Nephron (organoid): ENCODE data around the gene GRM5.

Source experiments
- H3K27ac Mint-ChIP-seq, 3 experiments: 2 replicates each; pipeline ENCODE4 v1.8.0; 2020; ENCODE audit warnings: mixed read lengths in 3 of 3, mild to moderate bottlenecking in 2 of 3, moderate library complexity in 1 of 3
- H3K27me3 Mint-ChIP-seq: 2 replicates; pipeline ENCODE4 v1.8.0; 2021; ENCODE audit warnings: low read depth, mild to moderate bottlenecking, moderate library complexity, mixed read lengths
- H3K36me3 Mint-ChIP-seq: 2 replicates; pipeline ENCODE4 v1.8.0; 2020; ENCODE audit warnings: low read depth, mixed read lengths
- H3K4me1 Mint-ChIP-seq: 2 replicates; pipeline ENCODE4 v1.8.0; 2020; ENCODE audit warnings: mixed read lengths
- H3K4me3 Mint-ChIP-seq, 3 experiments: 2 replicates each; pipeline ENCODE4 v1.8.0; 2020; ENCODE audit warnings: mild to moderate bottlenecking in 3 of 3, mixed read lengths in 3 of 3, moderate library complexity in 2 of 3
- H3K9me3 Mint-ChIP-seq: 2 replicates; pipeline ENCODE4 v1.8.0; 2020; ENCODE audit warnings: mixed read lengths
- CTCF ChIP-seq, 3 experiments: fragments of 200-600 bp; sonication (generic); IDR thresholded peaks; one replicate each; pipeline ENCODE4 v1.5.0; 2021; ENCODE audit warnings: antibody characterized with exemption in 3 of 3; ENCODE audit not compliant: unreplicated experiment in 3 of 3

Gene GRM5

DNA sequence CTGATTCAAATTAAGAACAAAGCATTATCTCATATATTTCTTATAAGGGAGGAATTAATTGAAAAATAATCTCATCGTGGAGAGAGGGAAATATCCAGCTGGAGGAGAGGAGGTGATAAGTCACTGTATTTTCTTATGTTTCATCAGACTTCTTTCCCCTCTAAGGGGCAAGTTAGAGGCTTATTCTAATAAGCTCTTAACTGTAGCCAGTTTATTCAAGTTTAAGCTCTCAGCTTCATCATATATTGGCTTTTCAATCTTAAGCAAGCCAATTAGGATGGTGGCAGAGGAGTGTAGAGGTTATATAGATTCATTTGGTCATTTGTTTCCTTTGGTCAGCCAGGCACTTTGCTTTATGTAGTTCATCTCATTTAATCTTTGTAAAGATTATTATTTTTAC lies 256.7 kb downstream of the GRM5 start:
- no peak overlapping the region for H3K27ac Mint-ChIP-seq
- TF ChIP-seq CTCF (IDR thresholded peaks at IDR 0.05; ENCODE audit: unreplicated experiment in 3 of 3) = no peak
- H3K27me3 Mint-ChIP-seq = no peaks in the 10 kb centered on the region
- H3K4me3 Mint-ChIP-seq = no peak overlapping the region
- no peaks in the 10 kb centered on the region for H3K4me1 Mint-ChIP-seq
- H3K36me3 Mint-ChIP-seq = no peaks in the 10 kb centered on the region
- no peaks in the 10 kb centered on the region for H3K9me3 Mint-ChIP-seq

- Mint-ChIP-seq H3K36me3 (no peaks in the 10 kb centered on the region), H3K4me3 (no peak overlapping the region), H3K4me1 (no peaks in the 10 kb centered on the region), H3K9me3 (no peaks in the 10 kb centered on the region), H3K27me3 (no peaks in the 10 kb centered on the region), H3K27ac (no peak overlapping the region)
- TF ChIP-seq CTCF (IDR thresholded peaks at IDR 0.05; ENCODE audit: unreplicated experiment in 3 of 3) = no peak
Observed at GRCh38 chr11:88807349-88807748, 258.4 kb downstream of the GRM5 start.

DNA sequence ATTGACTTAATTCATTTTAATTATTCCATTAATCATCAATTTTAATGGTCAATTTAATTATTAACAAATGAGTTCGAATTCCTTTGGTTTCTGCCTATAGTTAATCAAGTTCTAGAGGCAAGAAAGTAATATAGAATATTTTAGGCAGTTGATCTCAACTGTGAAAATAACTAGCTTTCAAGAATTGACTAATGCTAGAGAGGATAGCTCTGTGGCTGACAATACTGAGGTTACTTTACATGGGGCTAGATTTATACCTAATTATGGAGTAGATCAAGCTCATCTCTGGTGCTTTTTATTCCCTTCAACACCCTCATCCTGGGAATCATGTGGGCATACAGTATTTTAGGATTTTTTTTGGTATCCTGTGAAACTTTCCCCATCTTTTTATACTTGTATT lies 259.4 kb downstream of the GRM5 start:
- no peak overlapping the region for H3K4me3 Mint-ChIP-seq
- H3K27ac Mint-ChIP-seq = no peak overlapping the region

GRCh38 chr11:88801484-88802123 lies 264.2 kb downstream of the GRM5 start:
- Mint-ChIP-seq H3K9me3 (no peaks in the 10 kb centered on the region), H3K36me3 (no peaks in the 10 kb centered on the region), H3K4me1 (peaks cover 21% of the 10 kb centered on the region), H3K27ac (peak overlapping the region in 2 of 3 experiments; percentile 16 to 56), H3K27me3 (no peaks in the 10 kb centered on the region), H3K4me3 (no peak overlapping the region)
- no peak for TF ChIP-seq CTCF (IDR thresholded peaks at IDR 0.05; ENCODE audit: unreplicated experiment in 3 of 3)

More for the DNA sequence above, 259.4 kb downstream of the GRM5 start:
- Mint-ChIP-seq H3K9me3 (no peaks in the 10 kb centered on the region), H3K27me3 (no peaks in the 10 kb centered on the region), H3K36me3 (no peaks in the 10 kb centered on the region), H3K4me1 (peaks cover 6% of the 10 kb centered on the region)
- no peak for TF ChIP-seq CTCF (IDR thresholded peaks at IDR 0.05; ENCODE audit: unreplicated experiment in 3 of 3)

- H3K36me3 Mint-ChIP-seq = no peaks in the 10 kb centered on the region
- H3K4me3 Mint-ChIP-seq = no peak overlapping the region
- peaks cover 21% of the 10 kb centered on the region for H3K4me1 Mint-ChIP-seq
- H3K9me3 Mint-ChIP-seq = no peaks in the 10 kb centered on the region
- H3K27me3 Mint-ChIP-seq = no peaks in the 10 kb centered on the region
- no peak for TF ChIP-seq CTCF (IDR thresholded peaks at IDR 0.05; ENCODE audit: unreplicated experiment in 3 of 3)
- peak overlapping the region in 2 of 3 experiments; percentile 38 to 53 for H3K27ac Mint-ChIP-seq
Observed at GRCh38 chr11:88799771-88800500, 265.8 kb downstream of the GRM5 start.

- H3K27ac Mint-ChIP-seq = no peak overlapping the region
- H3K36me3 Mint-ChIP-seq = no peaks in the 10 kb centered on the region
- no peak overlapping the region for H3K4me3 Mint-ChIP-seq
- no peak for TF ChIP-seq CTCF (IDR thresholded peaks at IDR 0.05; ENCODE audit: unreplicated experiment in 3 of 3)
- no peaks in the 10 kb centered on the region for H3K4me1 Mint-ChIP-seq
- H3K27me3 Mint-ChIP-seq = peaks cover 4% of the 10 kb centered on the region
- no peaks in the 10 kb centered on the region for H3K9me3 Mint-ChIP-seq
Observed at GRCh38 chr11:88790182-88790581, 275.6 kb downstream of the GRM5 start.
